GM13977 (cell line): Measurements from ENCODE around the gene SPOCD1.

Experiments used
- DNase-seq: peaks from one replicate; pipeline ENCODE4 v3.0.0; 2012; ENCODE audit warnings: low spot score
- CTCF ChIP-seq: IDR thresholded peaks from 2 replicates; pipeline ENCODE4 v1.5.1; 2012; ENCODE audit warnings: mild to moderate bottlenecking, control low read depth; ENCODE audit not compliant: insufficient read depth; ENCODE audit errors: extremely low read depth, missing control alignments
- in situ Hi-C: fragments of 300-500 bp; cut with MboI; formaldehyde crosslinking; loops from one replicate; pipeline ENCODE4 v1.12.0; 2022; ENCODE audit warnings: low sequenced_read_pairs, low pct_unique_long_range_greater_than_20kb, mixed read lengths, inconsistent platforms; ENCODE audit not compliant: unreplicated experiment

The SPOCD1 gene

GRCh38 chr1:31751822-31752241 is 64.0 kb downstream of the SPOCD1 start:
- TF ChIP-seq CTCF: no peak

GRCh38 chr1:31750858-31751510 is 64.8 kb downstream of the SPOCD1 start:
- TF ChIP-seq CTCF: no peak
- in situ Hi-C loops: no loop called here
- no peak for DNase-seq

More at GRCh38 chr1:31751822-31752241, 64.0 kb downstream of the SPOCD1 start:
- DNase-seq: no peak
- in situ Hi-C loops: no loop called here

GRCh38 chr1:31749785-31750735 is 65.8 kb downstream of the SPOCD1 start:
- in situ Hi-C loops: no loop called here
- DNase-seq: no peak
- TF ChIP-seq CTCF: no peak

DNA sequence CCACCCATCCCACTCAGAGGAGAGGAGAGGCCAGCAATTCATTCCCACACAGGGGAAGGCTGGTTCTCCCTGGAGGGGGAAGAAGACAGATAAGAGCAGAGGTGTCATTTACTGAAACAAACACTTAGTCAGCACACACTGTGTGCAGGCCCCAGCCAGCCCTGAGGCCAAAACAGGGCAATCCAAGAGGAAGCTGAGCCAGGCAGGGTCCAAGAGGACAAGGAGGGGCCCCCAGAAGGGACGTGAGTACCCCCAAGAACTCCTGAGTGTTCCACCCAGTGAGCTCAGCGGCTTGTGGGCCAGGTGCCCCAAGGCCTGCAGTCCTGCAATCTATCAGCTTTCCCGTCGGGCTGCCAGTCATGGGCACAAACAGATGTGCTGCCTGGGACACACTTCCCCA is 67.5 kb downstream of the SPOCD1 start:
- no peak for DNase-seq
- in situ Hi-C loops: no loop called here
- TF ChIP-seq CTCF: no peak

- TF ChIP-seq CTCF: no peak
- in situ Hi-C loops: no loop called here
- DNase-seq: no peak
Measured at GRCh38 chr1:31747304-31747703, 68.5 kb downstream of the SPOCD1 start.

DNA sequence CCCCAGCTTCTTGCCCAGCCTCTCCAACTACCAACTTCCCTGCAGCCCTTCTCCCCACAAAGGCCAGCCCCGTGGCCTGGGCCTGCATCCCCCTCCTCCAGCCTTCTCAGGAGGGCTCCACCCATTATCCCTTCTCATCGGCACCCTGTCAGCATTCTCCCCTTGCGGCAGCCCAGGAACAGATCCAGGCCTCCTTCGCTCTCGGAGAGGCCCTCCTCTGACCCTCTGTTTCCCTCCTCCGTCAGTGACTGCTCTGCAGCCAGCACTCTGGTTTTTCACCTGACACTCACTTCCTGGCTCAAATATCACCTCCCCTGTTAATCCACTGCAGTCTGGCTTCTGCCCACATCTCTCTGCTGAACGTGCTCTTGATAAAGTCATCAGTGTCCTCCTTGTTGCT is 69.1 kb downstream of the SPOCD1 start:
- in situ Hi-C loops: no loop called here
- DNase-seq: no peak
- no peak for TF ChIP-seq CTCF
